ENCODE measurements around the gene STXBP6.

Gene STXBP6

DNA sequence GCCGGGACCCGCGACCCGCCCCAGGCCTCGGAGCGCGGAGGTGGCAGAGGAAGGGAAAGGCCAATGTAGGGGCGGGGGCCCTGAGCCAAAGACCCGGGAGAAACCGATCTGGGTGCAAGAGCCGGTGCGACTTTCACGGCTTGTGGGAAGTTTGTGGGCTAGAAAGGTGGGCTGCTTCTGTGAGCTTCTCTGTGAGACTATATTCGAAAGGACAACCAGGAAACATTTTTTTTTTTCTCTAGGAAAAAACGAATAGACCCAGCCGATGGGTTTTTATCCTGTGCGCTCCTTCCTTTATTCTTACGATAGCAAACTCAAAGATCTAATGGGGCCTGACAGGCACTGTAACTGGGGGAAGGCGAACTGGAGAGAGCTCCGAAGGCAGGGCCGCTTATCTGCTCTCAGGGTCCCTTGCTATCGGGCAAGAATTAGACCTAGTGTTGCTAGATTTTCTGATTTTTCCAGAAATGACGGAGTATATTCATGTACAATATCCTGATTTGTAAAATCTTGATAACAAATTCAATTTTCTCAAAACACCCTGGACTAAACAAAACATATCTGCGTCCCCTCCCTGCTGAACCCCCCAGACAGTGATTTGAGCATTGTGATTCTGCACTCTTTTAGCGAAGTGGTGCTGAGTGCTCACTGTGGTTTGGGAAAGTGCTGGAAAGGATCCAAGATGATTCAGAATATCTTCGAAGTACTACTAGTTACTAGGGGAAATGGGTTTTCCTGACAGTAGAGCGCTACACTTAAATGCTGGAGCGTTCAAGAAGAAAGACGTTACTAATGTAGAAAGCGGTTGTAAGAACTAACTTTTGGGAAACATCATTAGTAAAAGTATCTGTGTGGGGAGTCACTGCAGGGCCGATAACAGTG lies 563 bp upstream of the STXBP6 start:
- DNase-seq, result no peak

GRCh38 chr14:25049093-25049567 lies 817 bp downstream of the STXBP6 start:
- DNase-seq, result no peak

DNA sequence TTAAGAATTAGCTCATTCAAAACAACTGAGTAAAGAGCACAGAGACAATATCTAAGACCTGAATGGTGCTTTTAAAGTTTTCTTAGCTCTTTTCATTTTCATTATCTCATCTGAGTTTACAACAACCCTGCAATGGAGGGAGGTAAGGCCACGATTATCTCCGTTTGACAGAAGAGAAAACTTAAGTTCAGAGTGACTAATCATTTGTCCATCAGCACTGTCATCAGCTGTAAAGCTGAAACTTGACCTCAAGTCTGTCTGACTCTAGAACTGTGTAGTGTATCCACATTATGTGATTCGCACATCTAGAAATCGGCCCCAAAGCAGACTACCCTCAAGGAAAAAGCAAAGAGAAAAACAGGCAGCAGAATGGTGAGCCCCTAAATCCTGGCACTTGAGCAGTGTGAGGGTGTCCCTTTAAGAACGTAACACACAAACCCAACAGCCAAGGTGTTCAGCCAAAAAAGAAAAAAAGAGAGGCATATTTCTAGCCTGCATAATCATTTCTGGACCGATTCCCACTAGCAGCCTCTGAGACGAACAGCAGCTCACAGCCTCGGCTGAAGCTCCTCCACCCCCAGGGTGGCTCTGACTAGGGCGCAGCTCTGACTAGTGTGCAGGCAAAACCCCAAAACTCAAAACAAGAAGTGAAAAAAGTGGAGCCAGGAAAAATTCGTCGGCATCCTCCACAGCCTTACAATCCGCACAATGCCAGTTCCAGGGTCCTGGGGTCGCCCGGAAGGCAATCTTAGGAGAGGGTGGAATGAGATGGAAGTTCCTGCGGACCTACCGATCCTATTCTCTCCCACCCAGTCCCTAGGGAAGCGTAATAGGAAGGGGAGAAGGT lies 1.6 kb downstream of the STXBP6 start:
- no peak for DNase-seq

- DNase-seq, result no peak
Observed at GRCh38 chr14:25046301-25046943, 3.5 kb downstream of the STXBP6 start.

GRCh38 chr14:25044106-25044698 lies 5.7 kb downstream of the STXBP6 start:
- no peak for DNase-seq

GRCh38 chr14:25042362-25043299 lies 7.3 kb downstream of the STXBP6 start:
- DNase-seq, result no peak

DNA sequence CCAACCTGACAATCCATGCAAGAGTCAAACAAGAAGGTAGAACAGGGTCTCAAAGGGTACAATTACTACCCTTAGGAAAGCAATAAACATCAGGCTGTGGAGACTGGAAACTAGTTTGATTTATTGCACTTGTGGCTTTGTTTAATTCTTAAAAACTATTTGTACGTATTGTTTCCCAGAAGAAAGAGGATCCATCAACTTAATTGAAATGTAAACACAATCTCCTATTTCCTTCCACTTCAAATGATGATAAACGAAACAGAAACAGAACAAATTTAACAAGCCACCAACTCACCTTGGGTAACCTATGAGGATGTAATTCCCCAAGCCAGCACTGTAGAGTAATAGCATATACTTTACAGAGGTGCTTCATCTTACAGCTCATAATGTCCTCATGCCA lies 8.0 kb downstream of the STXBP6 start:
- no peak for DNase-seq

GRCh38 chr14:25041484-25041883 lies 8.5 kb downstream of the STXBP6 start:
- no peak for DNase-seq

GRCh38 chr14:25039933-25040332 lies 10.0 kb downstream of the STXBP6 start:
- DNase-seq, result no peak

DNA sequence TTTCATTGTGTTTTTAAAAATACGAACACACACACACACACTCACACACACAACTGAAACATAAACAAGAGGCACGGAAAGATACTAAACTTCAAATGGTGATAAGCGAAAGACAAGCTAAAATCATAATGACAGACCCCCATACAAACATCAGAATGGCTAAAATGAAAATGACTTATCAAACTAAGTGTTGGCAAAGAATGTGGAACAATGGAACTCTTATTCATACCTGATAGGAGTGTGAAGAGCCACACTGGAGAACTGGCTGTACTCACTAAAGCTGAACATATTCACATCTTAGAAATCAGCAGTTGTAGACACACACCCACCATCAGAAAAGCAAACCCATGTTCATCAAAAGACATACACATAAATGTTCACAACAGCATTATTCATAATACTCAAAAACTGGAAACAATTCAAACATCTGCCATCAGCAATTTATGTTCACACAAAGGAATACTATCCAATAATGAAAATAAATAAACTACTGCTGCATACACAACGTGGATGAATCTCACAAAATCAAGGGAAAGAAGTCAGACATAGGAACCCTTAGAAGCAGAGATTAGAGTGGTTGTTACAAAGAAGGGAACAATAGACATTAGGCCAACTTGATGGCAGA lies 11.8 kb downstream of the STXBP6 start:
- DNase-seq, result no peak

GRCh38 chr14:25037032-25037431 lies 12.9 kb downstream of the STXBP6 start:
- no peak for DNase-seq

- no peak for DNase-seq
Observed at GRCh38 chr14:25034803-25035681, 14.9 kb downstream of the STXBP6 start.

GRCh38 chr14:25033358-25033757 lies 16.6 kb downstream of the STXBP6 start:
- DNase-seq, result no peak

DNA sequence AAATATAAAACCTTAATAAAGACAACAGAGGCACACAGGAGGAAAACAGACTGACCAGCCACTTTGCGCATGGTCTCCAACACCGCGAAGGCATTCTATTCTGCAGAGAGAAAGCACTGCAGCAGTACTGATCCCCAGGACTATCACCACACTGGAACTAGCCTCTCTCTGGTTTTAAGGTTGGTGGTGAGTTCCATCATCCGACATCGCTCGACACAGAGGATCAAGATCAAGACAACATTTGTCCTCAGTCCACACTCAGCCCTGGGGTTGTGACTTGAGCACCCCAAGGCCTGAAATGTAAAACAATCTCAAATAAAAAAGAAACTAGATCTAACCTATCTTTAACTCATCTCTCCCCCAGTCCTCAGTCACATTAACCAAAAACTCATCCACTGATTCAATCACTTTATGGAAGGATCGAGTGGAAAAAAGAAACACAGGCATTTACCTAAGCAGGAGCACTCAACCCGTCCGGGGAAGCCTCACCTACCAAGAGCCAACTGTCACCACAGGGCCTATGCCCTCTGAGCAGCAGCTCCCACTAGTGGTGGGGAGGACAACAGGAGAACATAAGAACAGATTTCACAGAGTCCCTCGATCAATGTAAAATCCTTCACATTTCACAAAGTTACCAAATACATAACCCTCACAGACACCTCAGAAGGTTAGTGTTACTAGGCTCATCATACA lies 17.7 kb downstream of the STXBP6 start:
- DNase-seq, result no peak

- no peak for DNase-seq
Observed at GRCh38 chr14:25026476-25027137, 23.3 kb downstream of the STXBP6 start.

- DNase-seq, result no peak
Observed at GRCh38 chr14:25019892-25020291, 30.1 kb downstream of the STXBP6 start.

GRCh38 chr14:25017562-25017961 lies 32.4 kb downstream of the STXBP6 start:
- DNase-seq, result no peak

GRCh38 chr14:25015761-25016160 lies 34.2 kb downstream of the STXBP6 start:
- DNase-seq, result no peak

- DNase-seq, result no peak
Observed at GRCh38 chr14:25014440-25014839, 35.5 kb downstream of the STXBP6 start.

Data from activated CD4-positive, CD25-positive, alpha-beta regulatory T cell (primary cell).